Measurements from ENCODE around the gene MMP10.
A peak's percentile ranks its signal among the peaks of the same experiment; 100 is the strongest.

Gene MMP10

GRCh38 chr11:102780491-102780918, at the start of gene MMP10:
Gene MMP10 (minus strand): TSS chr11:102780628. CDS start chr11:102780591, 37 bp downstream.
- DNase-seq: peak; percentile 8 to 39

- no peak for DNase-seq
Measured at GRCh38 chr11:102829316-102830000, 49.0 kb upstream of the MMP10 start.

GRCh38 chr11:102824556-102824955, 44.1 kb upstream of the MMP10 start:
- no peak for DNase-seq

GRCh38 chr11:102819491-102819890, 39.1 kb upstream of the MMP10 start:
- no peak for DNase-seq

GRCh38 chr11:102813484-102813883, 33.1 kb upstream of the MMP10 start:
- DNase-seq: no peak

GRCh38 chr11:102812188-102812587, 31.8 kb upstream of the MMP10 start:
- DNase-seq: no peak

GRCh38 chr11:102810950-102811660, 30.7 kb upstream of the MMP10 start:
- peak in 1 of 2 experiments; percentile 15 for DNase-seq

- no peak for DNase-seq
Measured at GRCh38 chr11:102809971-102810370, 29.5 kb upstream of the MMP10 start.

- no peak for DNase-seq
Measured at GRCh38 chr11:102807921-102808320, 27.5 kb upstream of the MMP10 start.

- no peak for DNase-seq
Measured at GRCh38 chr11:102806296-102806695, 25.9 kb upstream of the MMP10 start.

- DNase-seq: no peak
Measured at GRCh38 chr11:102802341-102802740, 21.9 kb upstream of the MMP10 start.

- DNase-seq: no peak
Measured at GRCh38 chr11:102800767-102801166, 20.3 kb upstream of the MMP10 start.

- DNase-seq: no peak
Measured at GRCh38 chr11:102799681-102800340, 19.4 kb upstream of the MMP10 start.

GRCh38 chr11:102798012-102798746, 17.8 kb upstream of the MMP10 start, which contains the start of gene MMP1:
Gene MMP1 (minus strand): TSS chr11:102798160. CDS start chr11:102798092, 68 bp downstream.
- no peak for DNase-seq

GRCh38 chr11:102794382-102794781, 14.0 kb upstream of the MMP10 start:
- DNase-seq: peak; percentile 5 to 12

GRCh38 chr11:102793677-102794290, 13.4 kb upstream of the MMP10 start:
- no peak for DNase-seq

GRCh38 chr11:102792604-102793003, 12.2 kb upstream of the MMP10 start:
- no peak for DNase-seq

GRCh38 chr11:102791271-102792036, 11.0 kb upstream of the MMP10 start:
- DNase-seq: no peak

- DNase-seq: no peak
Measured at GRCh38 chr11:102788334-102788995, 8.0 kb upstream of the MMP10 start.

- DNase-seq: no peak
Measured at GRCh38 chr11:102784380-102784779, 4.0 kb upstream of the MMP10 start.

GRCh38 chr11:102783720-102784119, 3.3 kb upstream of the MMP10 start:
- peak; percentile 56 to 76 for DNase-seq

All from NCI-H1930 (cell line).